Psoas muscle (tissue), 8 donors: ENCODE results near the gene BMPR1B. TPM values are rescaled to one million over a fixed set of nuclear protein-coding genes. Genes with fewer than 3 reads are reported as not detected.
A peak's percentile ranks its signal among the peaks of the same experiment; 100 is the strongest.

Source experiments
- ATAC-seq, 4 donors: fragments of 200-7000 bp; cut with Tn5 transposase; one replicate each; pipeline ENCODE4 v1.9.1; 2020; ENCODE audit warnings: moderate library complexity in 3 of 4, mild to moderate bottlenecking in 2 of 4
- DNase-seq, 2 donors: peaks; one replicate each; pipeline ENCODE4 v3.0.0-alpha.2; 2020
- H3K27ac ChIP-seq: fragments of 200-600 bp; one replicate; pipeline ENCODE4 v1.8.0; 2022
- H3K27me3 ChIP-seq, 3 donors: fragments of 200-600 bp in 1 of 3; one replicate each; pipeline versions ENCODE4 v1.6.1 to v1.8.0; 2013 to 2022; ENCODE audit warnings: low read length in 2 of 3, mild to moderate bottlenecking in 2 of 3, moderate library complexity in 1 of 3; ENCODE audit not compliant: insufficient read depth in 3 of 3
- H3K36me3 ChIP-seq, 2 donors: fragments of 200-600 bp in 1 of 2; one replicate each; pipeline versions ENCODE4 v1.6.1 to v1.8.0; 2013 to 2022; ENCODE audit warnings: low read depth in 1 of 2, mild to moderate bottlenecking in 1 of 2, moderate library complexity in 1 of 2; ENCODE audit not compliant: insufficient read depth in 1 of 2
- H3K4me1 ChIP-seq: fragments of 200-600 bp; one replicate; pipeline ENCODE4 v1.8.0; 2022
- H3K4me3 ChIP-seq: fragments of 200-600 bp; one replicate; pipeline ENCODE4 v1.8.0; 2022; ENCODE audit warnings: mild to moderate bottlenecking
- H3K9me3 ChIP-seq: fragments of 200-600 bp; one replicate; pipeline ENCODE4 v1.8.0; 2022
- WGBS, 3 donors: extraction: QIAGEN DNeasy Blood & Tissue Kit; methylation state at CpG; one replicate each; pipeline versions ENCODE4 v1.1.6 to v1.1.7; 2013; 5-methylcytosine and 5-hydroxymethylcytosine counted together
- intact Hi-C, 2 donors: fragments of 100-400 bp; cut with DNase I; formaldehyde crosslinking; loops; one replicate each; pipeline versions ENCODE4 v1.11.0 to v1.14.2; 2022
- polyA plus RNA-seq, 3 donors: library from polyadenylated mRNA; stranded (reverse); fragments of 200-250 nt; gene quantifications; one replicate each; pipeline ENCODE4 v1.2.3, GENCODE V29; 2013
- total RNA-seq, 4 donors: library from RNA; stranded (reverse); fragmentation: NEBNext Ultra II Directional in 2 of 4; extraction: Animal tissue kit (Norgen Biotek cat#: 25700) in 2 of 4; gene quantifications; one replicate each; pipeline versions ENCODE4 v1.2.1 to v1.2.4, GENCODE V29; 2021 to 2023
- TF ChIP-seq, protein P1 (sequence below): fragments of 200-600 bp; IDR thresholded peaks from one replicate; pipeline ENCODE4 v1.8.0; 2022; ENCODE audit warnings: antibody characterized with exemption
- donor health status: healthy with polysubstance abuse.
- donor health status: DM: no; HTN: no; CAD: no; lungs with moderate emphysema.
- donor health status: Bipolar disorder and iron deficiency.
- donor health status: healthy.
- donor health status: DM: yes; HTN: yes; CAD: no.
- donor health status: DM: no; HTN: no; CAD: no.
- donor health status: DM: no; HTN: no; CAD: no.
- donor health status: DM: yes; HTN: yes; CAD: no.

The BMPR1B gene
- total and polyA plus RNA-seq, 7 donors, result 0.26 to 13.0 (median 1.0) TPM

DNA sequence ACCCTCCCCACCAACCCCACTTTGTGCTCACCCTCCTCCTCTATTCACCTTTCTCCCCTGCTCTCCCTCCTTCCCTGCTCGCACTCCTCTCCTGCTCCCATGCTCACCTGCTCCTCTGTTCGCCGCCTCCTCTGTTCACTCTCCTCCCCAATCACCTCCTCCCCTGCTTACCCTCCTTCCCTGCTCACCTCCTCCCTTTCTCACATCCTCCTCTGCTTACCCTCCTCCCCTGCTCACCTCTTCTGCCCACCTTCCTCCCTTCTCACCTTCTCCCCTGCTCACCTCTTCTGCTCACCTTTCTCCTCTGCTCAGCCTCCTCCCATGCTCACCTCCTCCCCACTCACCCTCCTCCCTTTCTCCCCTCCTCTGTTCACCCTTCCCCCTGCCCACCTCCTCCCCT, 433.8 kb downstream of the BMPR1B start:
- Histone ChIP-seq H3K27me3 (peaks cover 0 to 22% (median 14%) of the 10 kb centered on the region in 3 donors), H3K36me3 (no peaks in the 10 kb centered on the region), H3K4me3 (no peak overlapping the region), H3K27ac (no peak overlapping the region), H3K9me3 (no peaks in the 10 kb centered on the region), H3K4me1 (no peaks in the 10 kb centered on the region)
- ATAC-seq, result no peak
- TF ChIP-seq, protein P1, sequence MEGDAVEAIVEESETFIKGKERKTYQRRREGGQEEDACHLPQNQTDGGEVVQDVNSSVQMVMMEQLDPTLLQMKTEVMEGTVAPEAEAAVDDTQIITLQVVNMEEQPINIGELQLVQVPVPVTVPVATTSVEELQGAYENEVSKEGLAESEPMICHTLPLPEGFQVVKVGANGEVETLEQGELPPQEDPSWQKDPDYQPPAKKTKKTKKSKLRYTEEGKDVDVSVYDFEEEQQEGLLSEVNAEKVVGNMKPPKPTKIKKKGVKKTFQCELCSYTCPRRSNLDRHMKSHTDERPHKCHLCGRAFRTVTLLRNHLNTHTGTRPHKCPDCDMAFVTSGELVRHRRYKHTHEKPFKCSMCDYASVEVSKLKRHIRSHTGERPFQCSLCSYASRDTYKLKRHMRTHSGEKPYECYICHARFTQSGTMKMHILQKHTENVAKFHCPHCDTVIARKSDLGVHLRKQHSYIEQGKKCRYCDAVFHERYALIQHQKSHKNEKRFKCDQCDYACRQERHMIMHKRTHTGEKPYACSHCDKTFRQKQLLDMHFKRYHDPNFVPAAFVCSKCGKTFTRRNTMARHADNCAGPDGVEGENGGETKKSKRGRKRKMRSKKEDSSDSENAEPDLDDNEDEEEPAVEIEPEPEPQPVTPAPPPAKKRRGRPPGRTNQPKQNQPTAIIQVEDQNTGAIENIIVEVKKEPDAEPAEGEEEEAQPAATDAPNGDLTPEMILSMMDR, result no peak
- DNase-seq, result no peak
- 90 to 95% (median 94%) methylated on average over 3 of the region's 3 CpGs for WGBS, 3 donors
- intact Hi-C loops, result no loop called here

DNA sequence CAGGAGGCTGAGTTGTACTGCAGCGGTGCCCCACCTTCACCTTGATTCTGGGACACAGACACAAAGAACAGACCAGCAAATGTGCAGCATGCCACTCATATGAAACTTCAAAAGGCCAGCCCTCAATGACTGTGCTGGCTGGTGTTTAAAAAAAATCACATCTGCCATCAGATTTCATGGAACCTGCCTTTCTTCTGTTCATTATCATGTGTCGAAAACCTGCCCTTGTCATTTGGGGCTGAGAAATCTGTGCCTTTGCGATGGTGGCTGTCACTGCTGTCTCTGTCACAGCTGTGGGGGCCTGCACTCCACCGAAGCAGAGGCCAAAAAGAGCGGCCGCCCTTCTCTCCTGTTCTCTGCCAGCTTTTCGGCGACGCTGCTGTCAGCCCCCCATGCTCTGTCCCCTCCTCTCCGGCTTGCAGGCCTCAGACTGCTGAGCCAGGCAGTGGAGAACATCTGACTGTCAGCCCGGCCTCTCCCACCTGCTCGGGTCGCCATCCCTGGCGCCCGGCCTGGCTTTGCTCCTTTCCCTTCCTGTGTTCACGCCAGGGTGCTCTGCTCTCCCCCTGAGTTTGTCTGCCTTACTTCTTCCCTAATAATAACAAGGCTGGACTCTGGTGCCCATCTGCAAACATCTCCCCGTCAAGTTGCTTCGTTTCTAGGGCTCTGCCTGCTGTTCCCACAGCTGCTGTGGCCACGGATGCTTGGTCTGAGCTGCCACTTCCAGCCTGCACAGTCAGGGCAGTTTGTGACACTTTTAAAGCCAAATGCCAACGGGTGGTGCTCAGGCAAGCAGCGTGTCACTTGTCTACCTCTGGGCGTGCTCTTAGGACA, 435.9 kb downstream of the BMPR1B start:
- no peak for DNase-seq
- ATAC-seq, result peak in 1 of 4 donors; percentile 37
- TF ChIP-seq, protein P1, result no peak
- WGBS, 3 donors, result 25 to 38% (median 25%) methylated on average over 22 of the region's 22 CpGs
- no peaks in the 10 kb centered on the region for H3K4me1 ChIP-seq
- H3K27ac ChIP-seq, result no peak overlapping the region
- H3K27me3 ChIP-seq, result peaks cover 0 to 22% (median 14%) of the 10 kb centered on the region in 3 donors
- H3K36me3 ChIP-seq, result no peaks in the 10 kb centered on the region
- H3K4me3 ChIP-seq, result no peak overlapping the region
- H3K9me3 ChIP-seq, result no peaks in the 10 kb centered on the region
- intact Hi-C loops, result no loop called here

DNA sequence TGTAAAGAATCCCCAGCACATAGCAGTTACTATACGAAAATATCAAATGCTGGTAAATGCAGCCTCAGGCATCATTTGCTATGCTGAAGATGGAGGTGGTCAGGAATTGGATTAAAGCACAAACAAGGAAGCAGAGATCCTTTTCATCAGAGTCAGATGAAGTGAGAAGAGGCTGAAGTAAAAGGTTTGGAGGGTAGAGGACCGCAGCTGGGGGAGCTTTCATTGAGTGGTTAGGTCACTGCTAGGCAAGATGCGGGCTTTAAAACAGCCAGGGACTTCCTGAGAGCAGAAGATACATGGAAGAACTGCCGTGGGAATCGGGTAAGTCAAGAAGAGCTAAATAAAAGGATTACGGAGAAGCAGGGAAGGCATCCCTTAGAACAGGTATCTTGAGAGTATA, 439.6 kb downstream of the BMPR1B start:
- Histone ChIP-seq H3K9me3 (no peaks in the 10 kb centered on the region), H3K27me3 (peaks cover 0 to 22% (median 5%) of the 10 kb centered on the region in 3 donors), H3K27ac (no peak overlapping the region), H3K36me3 (no peaks in the 10 kb centered on the region), H3K4me3 (no peak overlapping the region), H3K4me1 (no peaks in the 10 kb centered on the region)
- intact Hi-C loops, result no loop called here
- DNase-seq, result no peak
- TF ChIP-seq, protein P1, result no peak
- no peak for ATAC-seq
- WGBS, 3 donors, result 73 to 75% (median 74%) methylated on average over 6 of the region's 6 CpGs

DNA sequence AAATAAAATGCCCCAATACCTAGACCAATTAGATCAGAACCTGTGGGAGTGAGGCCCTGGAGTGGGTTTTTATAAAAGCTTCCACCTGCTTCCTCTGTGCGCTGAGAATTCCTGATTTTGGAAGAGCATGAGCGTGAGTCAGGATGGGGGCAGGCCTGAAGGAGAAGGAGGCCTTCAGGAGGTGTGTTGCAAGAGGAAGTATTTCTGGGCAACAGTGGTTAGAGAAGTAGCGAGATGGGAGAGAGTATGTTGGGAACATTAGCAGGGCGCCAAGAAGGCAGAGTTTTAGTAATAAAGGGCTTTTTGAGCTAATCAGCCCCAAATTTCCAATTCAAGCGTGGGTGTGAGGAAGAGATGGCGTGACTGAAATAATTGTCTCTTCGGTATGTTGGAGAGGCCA, 441.2 kb downstream of the BMPR1B start:
- no peaks in the 10 kb centered on the region for H3K4me1 ChIP-seq
- DNase-seq (no peak), ATAC-seq (no peak)
- H3K27ac ChIP-seq, result no peak overlapping the region
- TF ChIP-seq, protein P1, result no peak
- peaks cover 0 to 10% (median 4%) of the 10 kb centered on the region in 3 donors for H3K27me3 ChIP-seq
- whole genome bisulfite sequencing, 3 donors, result 91 to 95% (median 92%) methylated on average over 7 of the region's 7 CpGs
- H3K9me3 ChIP-seq, result no peaks in the 10 kb centered on the region
- intact Hi-C loops, result no loop called here
- H3K4me3 ChIP-seq, result no peak overlapping the region
- H3K36me3 ChIP-seq, result no peaks in the 10 kb centered on the region
